Endodermal cell (in vitro differentiated cells): ENCODE measurements around the gene CYP4F8. TPM values are rescaled to one million over a fixed set of nuclear protein-coding genes. Genes with fewer than 3 reads are reported as not detected.

Experiments used
- DNase-seq: peaks from one replicate; pipeline ENCODE4 v3.0.0-alpha.2; 2017
- H3K27ac ChIP-seq: 2 replicates; pipeline ENCODE4 v1.5.1; 2013; ENCODE audit warnings: mild to moderate bottlenecking, low read depth, low read length, moderate library complexity
- H3K27me3 ChIP-seq: 2 replicates; pipeline ENCODE4 v1.6.1; 2013; ENCODE audit warnings: mild to moderate bottlenecking, low read length, moderate library complexity; ENCODE audit not compliant: insufficient read depth, control insufficient read depth, poor library complexity, severe bottlenecking
- H3K36me3 ChIP-seq: 2 replicates; pipeline ENCODE4 v1.7.0; 2013; ENCODE audit warnings: mild to moderate bottlenecking, low read length, moderate library complexity; ENCODE audit not compliant: control insufficient read depth, insufficient read depth
- H3K4me1 ChIP-seq: one replicate; pipeline ENCODE4 v1.7.0; 2013; ENCODE audit warnings: low read length; ENCODE audit not compliant: control insufficient read depth, insufficient read depth
- H3K4me3 ChIP-seq: 2 replicates; pipeline ENCODE4 v1.5.1; 2013; ENCODE audit warnings: mild to moderate bottlenecking, low read length, moderate library complexity
- H3K9ac ChIP-seq: 2 replicates; pipeline ENCODE4 v1.6.1; 2013; ENCODE audit warnings: mild to moderate bottlenecking, low read length, moderate library complexity; ENCODE audit not compliant: poor library complexity, severe bottlenecking; ENCODE audit errors: extremely low read depth
- H3K9me3 ChIP-seq: 2 replicates; pipeline ENCODE4 v1.6.1; 2013; ENCODE audit warnings: mild to moderate bottlenecking, low read length, moderate library complexity; ENCODE audit not compliant: control insufficient read depth
- H3K27ac Mint-ChIP-seq: 2 replicates; pipeline ENCODE4 v1.8.0; 2020; ENCODE audit warnings: mixed read lengths
- H3K27me3 Mint-ChIP-seq: 2 replicates; pipeline ENCODE4 v1.8.0; 2021; ENCODE audit warnings: mild to moderate bottlenecking, mixed read lengths; ENCODE audit not compliant: insufficient read depth
- H3K36me3 Mint-ChIP-seq: 2 replicates; pipeline ENCODE4 v1.8.0; 2020; ENCODE audit warnings: low read depth, mixed read lengths
- H3K4me1 Mint-ChIP-seq: 2 replicates; pipeline ENCODE4 v1.8.0; 2020; ENCODE audit warnings: mixed read lengths
- H3K4me3 Mint-ChIP-seq: 2 replicates; pipeline ENCODE4 v1.8.0; 2020; ENCODE audit warnings: mild to moderate bottlenecking, moderate library complexity, mixed read lengths
- H3K9me3 Mint-ChIP-seq: 2 replicates; pipeline ENCODE4 v1.8.0; 2020; ENCODE audit warnings: mild to moderate bottlenecking, mixed read lengths
- CTCF ChIP-seq: fragments of 200-600 bp; sonication (generic); conservative IDR thresholded peaks from 2 replicates; pipeline ENCODE4 v1.5.0; 2021; ENCODE audit warnings: antibody characterized with exemption, mild to moderate bottlenecking
- WGBS, 2 experiments: methylation state at CpG; one replicate each; pipeline versions ENCODE4 v1.1.5 to v1.1.7; 2013; ENCODE audit warnings: missing lambda C conversion rate in 2 of 2, mixed read lengths in 1 of 2; ENCODE audit not compliant: insufficient coverage in 1 of 2, insufficient read length in 1 of 2; 5-methylcytosine and 5-hydroxymethylcytosine counted together
- total RNA-seq, 2 donors: library from RNA; stranded (reverse); fragmentation: NEBNext Ultra II Directional in 1 of 2; extraction: Animal tissue kit (Norgen Biotek cat#: 25700) in 1 of 2; gene quantifications; 2 replicates in 1 of 2; 3 replicates in 1 of 2; pipeline ENCODE4 v1.2.1, GENCODE V29; 2021

CYP4F8 gene
- total RNA-seq, 2 donors from 2014 or later = not detected

GRCh38 chr19:15576526-15577156, 38.4 kb upstream of the CYP4F8 start:
- Mint-ChIP-seq H3K4me3 (no peak overlapping the region), H3K27ac (no peak overlapping the region), H3K36me3 (no peaks in the 10 kb centered on the region), H3K27me3 (no peaks in the 10 kb centered on the region), H3K9me3 (peaks cover 89% of the 10 kb centered on the region), H3K4me1 (no peaks in the 10 kb centered on the region)
- peaks cover 59% of the 10 kb centered on the region for H3K9me3 ChIP-seq
- TF ChIP-seq CTCF = no peak
- WGBS, 2 experiments = 78 to 85% methylated on average over 10 to 12 of the region's 12 CpGs
- DNase-seq = no peak
- no peak overlapping the region for H3K9ac ChIP-seq
- no peaks in the 10 kb centered on the region for H3K27me3 ChIP-seq
- no peak overlapping the region for H3K4me3 ChIP-seq
- H3K4me1 ChIP-seq = no peaks in the 10 kb centered on the region
- no peak overlapping the region for H3K27ac ChIP-seq
- H3K36me3 ChIP-seq = no peaks in the 10 kb centered on the region

- H3K9me3 ChIP-seq = peaks cover 53% of the 10 kb centered on the region
- H3K27ac ChIP-seq = no peak overlapping the region
- Mint-ChIP-seq H3K9me3 (peaks cover 84% of the 10 kb centered on the region), H3K27ac (no peak overlapping the region), H3K4me3 (no peak overlapping the region), H3K4me1 (no peaks in the 10 kb centered on the region), H3K36me3 (no peaks in the 10 kb centered on the region), H3K27me3 (no peaks in the 10 kb centered on the region)
- H3K4me1 ChIP-seq = no peaks in the 10 kb centered on the region
- H3K9ac ChIP-seq = no peak overlapping the region
- TF ChIP-seq CTCF = no peak
- H3K27me3 ChIP-seq = no peaks in the 10 kb centered on the region
- no peak overlapping the region for H3K4me3 ChIP-seq
- 77 to 80% methylated on average over 2 to 6 of the region's 6 CpGs for WGBS, 2 experiments
- DNase-seq = peak; percentile 48
- H3K36me3 ChIP-seq = no peaks in the 10 kb centered on the region
Observed at GRCh38 chr19:15577184-15577771, 37.7 kb upstream of the CYP4F8 start.

- H3K36me3 ChIP-seq = no peaks in the 10 kb centered on the region
- H3K27me3 ChIP-seq = no peaks in the 10 kb centered on the region
- Mint-ChIP-seq H3K4me1 (no peaks in the 10 kb centered on the region), H3K27ac (no peak overlapping the region), H3K27me3 (peaks cover 2% of the 10 kb centered on the region), H3K4me3 (no peak overlapping the region), H3K9me3 (peaks cover 74% of the 10 kb centered on the region), H3K36me3 (no peaks in the 10 kb centered on the region)
- H3K4me1 ChIP-seq = no peaks in the 10 kb centered on the region
- no peak overlapping the region for H3K27ac ChIP-seq
- no peak overlapping the region for H3K4me3 ChIP-seq
- H3K9me3 ChIP-seq = peaks cover 37% of the 10 kb centered on the region
- no peak for DNase-seq
- WGBS, 2 experiments = 85% methylated on average over 9 to 11 of the region's 12 CpGs
- TF ChIP-seq CTCF = no peak
- H3K9ac ChIP-seq = no peak overlapping the region
Observed at GRCh38 chr19:15583346-15583745, 31.7 kb upstream of the CYP4F8 start.
